Fibroblast of pulmonary artery (primary cell): ENCODE data around the gene TPST2.

Source experiments
- DNase-seq: peaks from one replicate; pipeline ENCODE4 v3.0.0-alpha.2; 2010; ENCODE audit warnings: low read depth
- H3K4me3 ChIP-seq: replicated peaks from 2 replicates; pipeline ENCODE4 v1.5.1; 2011; ENCODE audit warnings: low read depth, mild to moderate bottlenecking, control low read depth, low read length, moderate library complexity
- TF ChIP-seq, protein P1 (sequence below): IDR thresholded peaks from 2 replicates; pipeline ENCODE4 v1.5.1; 2011; ENCODE audit warnings: mild to moderate bottlenecking, control low read depth, low read length, inconsistent platforms; ENCODE audit errors: missing control alignments

The TPST2 gene

DNA sequence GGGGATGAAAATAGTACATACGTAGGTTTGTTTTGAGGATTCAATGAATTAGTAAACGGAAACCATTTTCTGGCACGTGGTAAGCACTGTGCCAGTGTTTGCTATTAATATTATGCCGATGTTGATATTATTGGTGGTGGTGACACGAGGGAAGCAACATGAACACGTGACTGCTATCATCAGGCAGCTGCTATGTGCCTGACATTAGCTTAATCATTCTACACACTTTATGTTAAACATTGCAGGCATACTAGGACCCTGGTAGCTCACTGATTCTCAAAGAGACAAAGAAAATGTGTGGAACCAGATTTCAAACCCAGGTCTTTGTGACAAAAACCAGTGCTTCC lies 105.6 kb downstream of the TPST2 start:
- DNase-seq: no peak
- peak overlapping the region; percentile 89 for H3K4me3 ChIP-seq
- TF ChIP-seq, protein P1, sequence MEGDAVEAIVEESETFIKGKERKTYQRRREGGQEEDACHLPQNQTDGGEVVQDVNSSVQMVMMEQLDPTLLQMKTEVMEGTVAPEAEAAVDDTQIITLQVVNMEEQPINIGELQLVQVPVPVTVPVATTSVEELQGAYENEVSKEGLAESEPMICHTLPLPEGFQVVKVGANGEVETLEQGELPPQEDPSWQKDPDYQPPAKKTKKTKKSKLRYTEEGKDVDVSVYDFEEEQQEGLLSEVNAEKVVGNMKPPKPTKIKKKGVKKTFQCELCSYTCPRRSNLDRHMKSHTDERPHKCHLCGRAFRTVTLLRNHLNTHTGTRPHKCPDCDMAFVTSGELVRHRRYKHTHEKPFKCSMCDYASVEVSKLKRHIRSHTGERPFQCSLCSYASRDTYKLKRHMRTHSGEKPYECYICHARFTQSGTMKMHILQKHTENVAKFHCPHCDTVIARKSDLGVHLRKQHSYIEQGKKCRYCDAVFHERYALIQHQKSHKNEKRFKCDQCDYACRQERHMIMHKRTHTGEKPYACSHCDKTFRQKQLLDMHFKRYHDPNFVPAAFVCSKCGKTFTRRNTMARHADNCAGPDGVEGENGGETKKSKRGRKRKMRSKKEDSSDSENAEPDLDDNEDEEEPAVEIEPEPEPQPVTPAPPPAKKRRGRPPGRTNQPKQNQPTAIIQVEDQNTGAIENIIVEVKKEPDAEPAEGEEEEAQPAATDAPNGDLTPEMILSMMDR: no peak

- peak; percentile 89 for DNase-seq
- TF ChIP-seq, protein P1: no peak
- peak within 1 kb of the TSS; percentile 89 for H3K4me3 ChIP-seq
These were observed 106.2 kb downstream of the TPST2 start, which contains the start of the genes HPS4 and SRRD for GRCh38 chr22:26483439-26484359. TSS of gene HPS4 (minus strand) at chr22:26483783. CDS start at chr22:26481762, 2,021 bp downstream. TSS of gene SRRD (plus strand) at chr22:26483877. CDS start at chr22:26483891, 14 bp downstream.

DNA sequence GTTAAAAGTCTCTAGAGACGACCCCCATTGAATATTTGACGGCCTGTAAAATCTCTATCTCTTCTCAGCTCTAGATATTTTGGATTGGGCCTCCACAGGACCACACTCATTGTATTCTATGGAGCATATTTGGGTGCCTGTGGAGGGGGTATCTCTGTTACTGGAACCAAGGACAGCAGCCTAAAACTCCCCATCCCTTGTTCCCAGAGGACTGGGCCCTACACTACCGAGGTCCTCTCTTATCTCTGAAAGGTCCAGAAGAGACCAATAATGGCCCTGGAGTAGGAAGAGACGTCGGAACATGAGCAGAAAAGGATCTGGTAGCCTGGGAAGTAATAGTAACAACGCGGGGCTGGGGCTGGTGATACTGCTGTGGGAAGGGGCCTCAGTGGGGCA lies 106.9 kb downstream of the TPST2 start:
- H3K4me3 ChIP-seq: peak overlapping the region; percentile 89
- TF ChIP-seq, protein P1: no peak
- no peak for DNase-seq

DNA sequence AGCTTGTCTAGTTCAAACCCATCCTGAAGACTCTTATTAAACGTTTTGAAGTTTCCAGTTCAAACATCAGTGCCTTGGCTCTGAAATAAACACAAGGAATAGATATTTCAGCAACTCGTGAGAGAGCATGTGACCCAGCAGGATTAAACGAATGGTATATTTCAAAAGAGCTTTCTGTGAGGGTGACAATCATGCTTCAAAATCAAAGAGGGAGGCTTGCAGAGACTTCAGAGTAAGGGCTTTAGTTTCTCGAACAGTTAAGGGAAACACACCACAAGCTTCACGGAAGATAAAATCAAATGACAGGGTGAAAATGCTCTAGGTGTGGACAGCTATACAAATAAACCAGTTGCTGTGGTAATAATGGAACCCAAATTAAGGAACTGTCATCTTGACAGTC lies 107.8 kb downstream of the TPST2 start:
- no peak for DNase-seq
- H3K4me3 ChIP-seq: no peak overlapping the region
- TF ChIP-seq, protein P1: no peak

DNA sequence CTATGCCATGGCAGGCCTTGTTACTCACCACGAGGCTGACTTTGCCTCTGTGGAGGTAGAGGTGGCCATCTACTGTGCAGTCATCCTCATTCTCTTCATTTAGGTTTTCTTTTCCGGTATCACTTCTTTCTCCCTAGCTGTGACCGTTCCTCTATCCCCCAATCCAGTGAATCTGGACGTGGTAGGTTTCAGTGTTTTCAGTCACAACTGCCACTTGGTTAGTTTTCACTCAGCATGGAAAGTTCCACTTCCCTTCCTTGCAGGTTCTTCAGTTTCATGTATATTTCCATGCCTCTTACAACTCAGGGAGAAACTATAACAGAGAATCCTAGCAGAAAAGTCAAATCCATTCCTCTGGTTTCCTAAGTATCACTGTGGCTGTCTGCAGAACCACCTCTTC lies 108.2 kb downstream of the TPST2 start:
- no peak for DNase-seq
- no peak overlapping the region for H3K4me3 ChIP-seq
- TF ChIP-seq, protein P1: no peak

GRCh38 chr22:26481112-26481693 lies 108.7 kb downstream of the TPST2 start:
- no peak overlapping the region for H3K4me3 ChIP-seq

More at GRCh38 chr22:26481112-26481693, 108.7 kb downstream of the TPST2 start:
- TF ChIP-seq, protein P1: no peak
- no peak for DNase-seq
